ENCODE measurements around the gene CD93. TPM values are rescaled to one million over a fixed set of nuclear protein-coding genes. Genes with fewer than 3 reads are reported as not detected.

CD93 gene
- total RNA-seq, 4 donors from 2014 or later: 17.3 to 22.2 (median 21.1) TPM

- peaks cover 30 to 34% of the 10 kb centered on the region in 2 donors for H3K4me1 ChIP-seq
- H3K27ac ChIP-seq: peak overlapping the region in 1 of 4 donors; percentile 62
- H3K36me3 ChIP-seq: no peaks in the 10 kb centered on the region
- TF ChIP-seq CTCF (IDR thresholded peaks at IDR 0.05 in 4 of 5, conservative IDR thresholded peaks at IDR 0.05 in 1 of 5) (no peak), POLR2A (IDR thresholded peaks at IDR 0.05) (no peak)
- in situ Hi-C loops (cut with MboI; ENCODE audit: low sequenced_read_pairs in 4 of 4) (no loop called here), intact Hi-C loops (cut with DNase I; ENCODE audit: low total_unique reads) (no loop called here)
- H3K27me3 ChIP-seq: no peaks in the 10 kb centered on the region
- ATAC-seq (no peak), DNase-seq (no peak)
- H3K9me3 ChIP-seq: no peaks in the 10 kb centered on the region
- no peak overlapping the region for H3K4me3 ChIP-seq
Observed at GRCh38 chr20:23062632-23063031, 23.5 kb downstream of the CD93 start.

GRCh38 chr20:23061734-23062561, 24.2 kb downstream of the CD93 start:
- H3K4me3 ChIP-seq: no peak overlapping the region
- no peaks in the 10 kb centered on the region for H3K36me3 ChIP-seq
- DNase-seq (peak; percentile 34 to 55), ATAC-seq (peak; percentile 77 to 81)
- H3K27me3 ChIP-seq: no peaks in the 10 kb centered on the region
- no peak for TF ChIP-seq POLR2A (IDR thresholded peaks at IDR 0.05)
- TF ChIP-seq CTCF (IDR thresholded peaks at IDR 0.05 in 4 of 5, conservative IDR thresholded peaks at IDR 0.05 in 1 of 5): peak in 4 of 5 experiments; percentile 15 to 39 (median 30)
- peaks cover 30 to 34% of the 10 kb centered on the region in 2 donors for H3K4me1 ChIP-seq
- intact Hi-C loops (cut with DNase I; ENCODE audit: low total_unique reads): no loop called here
- no peaks in the 10 kb centered on the region for H3K9me3 ChIP-seq
- in situ Hi-C loops (cut with MboI; ENCODE audit: low sequenced_read_pairs in 4 of 4): no loop called here
- peak overlapping the region; percentile 52 to 65 (median 63) for H3K27ac ChIP-seq

DNA sequence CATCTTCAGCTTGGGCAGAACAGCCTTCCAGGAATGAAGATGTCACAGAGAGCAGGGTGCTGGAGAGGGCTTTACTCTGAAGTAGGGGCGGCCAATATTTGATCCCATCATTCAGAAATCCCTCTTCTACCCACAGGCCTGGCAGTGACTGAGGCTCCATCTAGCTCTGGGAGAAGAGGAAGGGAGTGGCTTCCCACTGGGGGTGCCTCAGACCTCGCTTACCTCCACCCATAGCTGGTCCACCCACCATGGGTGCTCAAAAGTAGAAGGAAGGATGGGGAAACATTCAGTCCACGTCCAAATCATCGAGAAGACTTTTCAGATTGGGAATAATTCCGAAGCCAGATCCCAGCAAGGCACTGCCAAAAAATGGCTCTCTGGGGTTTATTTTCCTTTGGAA, 24.9 kb downstream of the CD93 start:
- Histone ChIP-seq H3K4me1 (peaks cover 30 to 34% of the 10 kb centered on the region in 2 donors), H3K27ac (peak overlapping the region; percentile 52 to 65 (median 63)), H3K27me3 (no peaks in the 10 kb centered on the region), H3K36me3 (no peaks in the 10 kb centered on the region), H3K9me3 (no peaks in the 10 kb centered on the region), H3K4me3 (no peak overlapping the region)
- in situ Hi-C loops (cut with MboI; ENCODE audit: low sequenced_read_pairs in 4 of 4) (no loop called here), intact Hi-C loops (cut with DNase I; ENCODE audit: low total_unique reads) (no loop called here)
- TF ChIP-seq POLR2A (IDR thresholded peaks at IDR 0.05) (no peak), CTCF (IDR thresholded peaks at IDR 0.05 in 4 of 5, conservative IDR thresholded peaks at IDR 0.05 in 1 of 5) (no peak)
- DNase-seq (no peak), ATAC-seq (peak; percentile 11 to 20)

GRCh38 chr20:23060629-23061028, 25.5 kb downstream of the CD93 start:
- H3K27me3 ChIP-seq: no peaks in the 10 kb centered on the region
- H3K9me3 ChIP-seq: no peaks in the 10 kb centered on the region
- in situ Hi-C loops (cut with MboI; ENCODE audit: low sequenced_read_pairs in 4 of 4): no loop called here
- intact Hi-C loops (cut with DNase I; ENCODE audit: low total_unique reads): no loop called here
- no peaks in the 10 kb centered on the region for H3K36me3 ChIP-seq
- ATAC-seq: no peak
- H3K4me3 ChIP-seq: no peak overlapping the region
- no peak for TF ChIP-seq CTCF (IDR thresholded peaks at IDR 0.05 in 4 of 5, conservative IDR thresholded peaks at IDR 0.05 in 1 of 5)
- TF ChIP-seq POLR2A (IDR thresholded peaks at IDR 0.05): no peak
- no peak for DNase-seq
- H3K4me1 ChIP-seq: peaks cover 30 to 34% of the 10 kb centered on the region in 2 donors
- H3K27ac ChIP-seq: peak overlapping the region in 1 of 4 donors; percentile 62
